Tongue (tissue), 2 donors: ENCODE measurements around the gene KRTAP1-5. TPM values are rescaled to one million over a fixed set of nuclear protein-coding genes. Genes with fewer than 3 reads are reported as not detected.
A peak's percentile ranks its signal among the peaks of the same experiment; 100 is the strongest.
"Not testable (repeated sequence)": the region's sequence is repeated elsewhere in the genome, so short reads cannot be mapped to it uniquely, and the experiment has no call there.

Source experiments
- DNase-seq: peaks from one replicate; pipeline ENCODE4 v3.0.0-alpha.2; 2015
- total RNA-seq: library from RNA; depleted of rRNA; stranded (reverse); fragments of >200 nt; gene quantifications from one replicate; pipeline ENCODE4 v1.2.3, GENCODE V29; 2014

Gene KRTAP1-5
- total RNA-seq, 1 donor from 2014 or later = not detected

DNA sequence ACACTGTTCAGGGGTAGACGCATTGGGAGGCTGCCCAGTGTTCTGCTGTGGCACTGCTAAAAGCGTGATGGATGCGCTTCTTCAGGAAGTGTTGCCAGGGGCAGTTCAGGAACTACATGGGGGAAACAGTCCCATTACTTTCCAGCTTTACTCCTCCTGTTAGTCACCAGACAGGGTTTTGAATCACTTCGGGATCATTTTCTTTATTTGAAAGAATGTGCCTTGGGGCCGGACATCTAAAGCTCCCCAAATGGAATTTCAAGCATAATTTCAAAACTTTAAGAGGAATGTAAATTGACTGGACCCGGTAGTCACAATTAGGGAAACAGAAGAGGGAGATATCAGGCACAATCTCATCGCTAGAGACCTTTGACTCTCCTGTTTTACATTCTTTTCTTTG lies 21.4 kb upstream of the KRTAP1-5 start:
- DNase-seq = no peak

DNA sequence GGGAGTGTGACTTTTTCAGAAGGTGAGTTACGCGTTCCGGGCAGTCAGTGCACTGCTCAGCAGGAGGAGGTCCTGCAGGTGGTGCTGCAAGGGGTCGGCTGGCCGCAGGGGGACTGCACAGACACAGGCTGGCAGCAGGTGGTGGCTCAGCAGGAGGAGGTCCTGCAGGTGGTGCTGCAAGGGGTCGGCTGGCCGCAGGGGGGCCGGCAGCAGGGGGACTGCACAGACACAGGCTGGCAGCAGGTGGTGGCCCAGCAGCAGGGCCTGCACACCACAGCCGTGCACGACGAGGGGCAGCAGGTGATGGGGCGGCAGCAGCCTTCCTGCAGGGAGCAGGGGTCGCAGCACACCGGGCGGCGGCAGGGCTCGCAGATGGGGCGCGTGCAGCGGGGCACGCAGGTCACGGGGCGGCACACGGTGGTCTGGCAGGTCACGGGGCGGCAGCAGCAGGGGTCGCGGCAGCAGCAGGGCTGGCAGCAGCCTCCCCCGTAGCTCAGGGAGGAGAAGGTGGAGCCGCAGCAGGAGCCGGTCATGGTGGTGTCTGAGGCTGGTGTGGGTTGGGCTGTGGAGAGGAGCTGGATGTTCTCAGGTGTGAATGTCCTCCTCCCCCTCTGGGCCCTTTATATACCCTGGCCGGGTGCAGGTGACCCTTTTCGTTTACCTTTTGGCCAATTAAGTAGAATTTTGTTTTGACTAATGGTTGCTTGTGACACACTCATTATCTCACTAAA lies 19.9 kb upstream of the KRTAP1-5 start, which contains the start of gene KRTAP2-1:
KRTAP2-1 (minus strand) TSS at position 582 of the 731 bp plus-strand sequence; CDS start at position 533, 49 bp downstream.
- not testable (repeated sequence) for DNase-seq

DNA sequence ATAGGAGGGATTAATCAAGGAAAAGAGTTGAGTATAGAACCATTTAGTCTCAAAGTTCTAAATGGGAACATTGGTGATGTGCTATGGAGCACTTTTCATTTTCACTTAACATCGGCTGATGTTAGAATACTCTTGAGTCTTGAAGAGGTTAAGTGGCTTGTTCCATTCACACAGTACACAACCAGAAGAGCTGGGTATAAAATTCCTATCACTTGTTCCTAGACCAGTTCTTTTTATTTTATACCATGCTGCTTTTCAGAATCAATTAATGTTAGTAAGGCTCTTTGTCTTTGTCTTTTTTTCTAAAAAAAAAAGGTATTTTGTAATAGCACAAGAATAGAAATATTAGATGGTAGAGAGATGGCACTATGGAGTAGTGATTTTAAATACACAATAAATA lies 15.9 kb upstream of the KRTAP1-5 start:
- DNase-seq = no peak

DNA sequence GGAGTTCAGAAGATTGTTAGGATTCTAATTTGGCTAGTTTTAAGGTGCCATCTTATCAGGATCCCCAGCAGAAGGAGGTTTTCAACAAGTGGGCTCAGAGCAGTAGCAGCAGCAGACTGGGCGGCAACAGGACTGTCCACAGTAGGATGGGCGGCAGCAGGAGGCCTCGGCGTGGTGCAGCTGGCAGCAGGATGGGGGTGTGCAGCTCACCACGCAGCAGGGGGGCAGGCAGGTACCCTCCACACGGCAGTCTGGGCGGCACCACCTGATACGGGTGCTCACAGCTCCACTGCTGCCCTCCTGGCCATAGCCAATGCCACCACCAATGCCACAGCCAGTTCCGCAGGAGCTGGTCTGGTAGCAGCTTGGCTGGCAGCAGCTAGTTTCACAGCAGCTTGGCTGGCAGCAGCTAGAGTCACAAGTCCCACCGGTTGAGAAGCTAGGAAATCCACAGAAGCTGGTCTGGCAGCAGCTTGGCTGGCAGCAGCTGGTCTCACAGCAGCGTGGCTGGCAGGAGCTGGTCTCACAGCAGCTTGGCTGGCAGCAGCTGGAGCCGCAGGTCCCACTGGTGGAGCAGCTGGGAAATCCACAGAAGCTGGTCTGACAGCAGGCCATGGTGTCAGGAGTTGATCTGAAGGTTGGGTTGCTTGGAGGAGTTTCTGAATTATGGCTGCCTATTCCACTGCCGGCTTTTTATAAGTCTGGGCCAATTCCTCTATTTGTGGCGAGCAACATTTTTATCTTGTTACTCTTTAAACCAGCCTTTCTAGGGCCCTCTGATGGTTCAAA lies 14.0 kb upstream of the KRTAP1-5 start, which contains the start of gene KRTAP1-1:
KRTAP1-1 (minus strand) TSS at position 668 of the 789 bp plus-strand sequence; CDS start at position 615, 53 bp downstream.
- DNase-seq = peak; percentile 86

DNA sequence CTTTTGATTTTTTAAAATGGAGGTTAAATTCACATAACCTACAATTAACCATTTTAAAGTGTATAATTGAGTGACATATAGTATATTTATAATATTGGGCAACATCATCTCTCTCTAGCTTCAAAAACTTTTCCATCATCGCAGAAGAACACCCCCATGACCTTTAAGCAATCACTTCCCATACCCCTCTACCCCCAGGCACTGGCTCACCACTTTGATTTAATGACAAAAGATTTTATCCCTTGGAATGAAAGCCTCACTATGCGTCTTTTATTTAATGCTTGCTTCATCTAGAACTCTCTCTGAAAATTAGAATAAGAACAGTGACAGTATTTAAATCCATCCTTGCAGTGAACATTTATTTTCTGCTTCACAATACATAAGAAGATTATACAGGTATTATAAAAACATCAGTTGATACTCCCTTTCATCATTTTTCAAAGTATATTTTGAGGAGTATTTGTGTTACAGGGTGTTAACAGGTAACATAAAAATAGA lies 10.9 kb upstream of the KRTAP1-5 start:
- no peak for DNase-seq

DNA sequence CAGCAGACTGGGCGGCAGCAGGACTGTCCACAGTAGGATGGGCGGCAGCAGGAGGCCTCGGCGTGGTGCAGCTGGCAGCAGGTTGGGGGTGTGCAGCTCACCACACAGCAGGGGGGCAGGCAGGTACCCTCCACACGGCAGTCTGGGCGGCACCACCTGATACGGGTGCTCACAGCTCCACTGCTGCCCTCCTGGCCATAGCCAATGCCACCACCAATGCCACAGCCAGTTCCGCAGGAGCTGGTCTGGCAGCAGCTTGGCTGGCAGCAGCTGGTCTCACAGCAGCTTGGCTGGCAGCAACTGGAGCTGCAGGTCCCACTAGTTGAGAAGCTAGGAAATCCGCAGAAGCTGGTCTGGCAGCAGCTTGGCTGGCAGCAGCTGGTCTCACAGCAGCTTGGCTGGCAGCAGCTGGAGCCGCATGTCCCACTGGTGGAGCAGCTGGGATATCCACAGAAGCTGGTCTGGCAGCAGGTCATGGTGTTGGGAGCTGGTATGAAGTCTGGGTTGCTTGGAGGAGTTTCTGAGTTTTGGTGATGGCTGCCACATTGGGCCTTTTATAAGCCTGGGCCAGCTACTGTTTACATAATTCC lies 7.4 kb upstream of the KRTAP1-5 start, which contains the start of gene KRTAP1-3:
KRTAP1-3 (minus strand) TSS at position 529 of the 590 bp plus-strand sequence; CDS start at position 476, 53 bp downstream.
- DNase-seq = peak; percentile 74

DNA sequence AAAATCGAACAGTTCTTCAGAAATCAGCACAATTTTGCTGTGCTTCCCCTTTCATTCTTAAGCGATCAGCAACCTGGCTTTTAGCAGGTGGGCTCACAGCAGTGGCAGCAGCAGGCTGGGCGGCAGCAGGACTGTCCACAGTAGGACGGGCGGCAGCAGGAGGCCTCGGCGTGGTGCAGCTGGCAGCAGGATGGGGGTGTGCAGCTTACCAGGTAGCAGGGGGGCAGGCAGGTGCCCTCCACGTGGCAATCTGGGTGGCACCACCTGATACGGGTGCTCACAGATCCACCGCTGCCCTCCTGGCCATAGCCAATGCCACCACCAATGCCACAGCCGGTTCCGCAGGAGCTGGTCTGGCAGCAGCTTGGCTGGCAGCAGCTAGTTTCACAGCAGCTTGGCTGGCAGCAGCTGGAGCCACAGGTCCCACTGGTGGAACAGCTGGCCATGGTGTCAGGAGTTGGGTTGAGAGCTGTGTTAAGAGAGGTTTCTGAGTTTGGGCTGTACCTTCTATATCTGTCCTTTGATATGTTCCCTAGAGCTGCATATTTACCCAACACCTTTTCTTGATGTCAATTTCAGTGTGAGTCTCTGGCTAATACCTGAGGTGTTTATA lies 2.7 kb upstream of the KRTAP1-5 start, which contains the start of gene KRTAP1-4:
KRTAP1-4 (minus strand) TSS at position 563 of the 613 bp plus-strand sequence; CDS start at position 446, 117 bp downstream.
- DNase-seq = no peak

DNA sequence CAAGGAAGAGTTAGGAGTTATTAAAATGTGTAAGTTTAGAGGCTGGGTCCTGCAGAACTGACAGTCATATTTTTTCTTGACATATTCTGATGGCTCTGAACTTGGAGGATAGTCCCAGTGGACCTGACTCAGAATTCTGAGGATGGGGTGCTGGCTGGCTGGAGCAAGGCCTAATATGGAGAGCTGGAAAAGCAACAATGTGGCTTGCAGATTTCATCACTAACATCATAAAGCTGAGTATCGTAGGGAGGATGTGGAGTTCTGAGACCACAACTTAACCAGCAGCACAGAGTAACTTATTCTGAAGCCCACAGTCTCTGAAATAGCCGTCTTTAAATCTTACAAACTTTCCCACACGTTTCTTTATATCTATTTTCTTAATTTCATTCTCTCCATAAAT lies 2.3 kb downstream of the KRTAP1-5 start:
- no peak for DNase-seq

DNA sequence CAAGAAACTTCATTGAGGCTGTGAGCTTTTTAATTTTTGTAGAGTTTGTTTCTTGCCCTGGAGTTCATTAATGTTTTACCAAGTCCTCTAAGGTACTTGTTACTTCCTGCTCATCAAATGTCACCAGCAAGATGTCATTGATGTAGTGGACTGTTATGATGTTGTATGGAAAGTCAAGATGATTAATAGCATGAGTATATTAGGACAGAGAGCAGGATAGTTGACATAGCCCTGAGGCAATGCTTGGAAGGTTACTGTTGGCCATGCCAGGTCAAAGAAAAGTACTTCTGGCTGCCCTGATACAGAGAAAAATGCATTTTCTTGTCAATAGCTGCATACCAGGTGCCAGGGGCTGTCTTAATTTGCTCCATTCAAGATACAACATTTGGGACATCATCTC lies 6.7 kb downstream of the KRTAP1-5 start:
- DNase-seq = no peak

DNA sequence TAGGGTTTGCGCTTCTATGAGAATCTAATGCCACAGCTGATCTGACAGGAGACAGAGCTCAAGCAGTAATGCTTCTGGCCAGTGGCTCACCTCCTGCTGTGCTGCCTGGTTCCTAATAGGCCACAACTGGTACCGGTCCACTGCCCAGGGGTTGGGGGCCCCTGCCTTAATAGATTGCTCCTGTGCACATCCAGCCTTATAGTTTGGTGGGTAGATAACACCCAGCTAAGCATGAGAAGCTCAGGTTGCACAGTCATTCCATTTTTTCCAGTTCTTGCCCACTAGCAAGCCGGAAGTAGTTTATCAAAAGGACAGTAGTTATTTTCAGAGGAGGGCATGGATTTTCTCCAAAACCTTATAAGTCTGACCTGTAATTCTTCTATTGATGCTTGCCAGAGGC lies 7.6 kb downstream of the KRTAP1-5 start:
- no peak for DNase-seq

DNA sequence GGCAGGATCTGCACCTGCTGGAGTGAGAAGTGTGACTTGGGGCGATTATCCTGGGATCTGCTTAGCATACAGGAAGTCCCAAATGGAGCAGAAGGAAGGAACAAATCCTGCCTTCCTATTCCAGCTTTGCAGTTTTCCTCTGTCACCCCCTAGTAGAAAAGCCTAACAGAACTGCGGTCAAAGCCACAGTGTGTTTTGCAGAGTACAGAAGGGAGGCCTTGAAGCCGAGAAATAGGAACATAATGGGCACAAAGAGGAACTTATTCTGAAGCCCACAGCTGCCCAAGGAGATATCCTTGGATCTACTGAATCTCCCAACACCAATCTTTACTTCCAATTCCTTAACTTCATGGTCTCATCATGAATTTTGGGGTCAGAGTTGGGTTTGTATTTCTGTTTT lies 8.5 kb downstream of the KRTAP1-5 start:
- no peak for DNase-seq

DNA sequence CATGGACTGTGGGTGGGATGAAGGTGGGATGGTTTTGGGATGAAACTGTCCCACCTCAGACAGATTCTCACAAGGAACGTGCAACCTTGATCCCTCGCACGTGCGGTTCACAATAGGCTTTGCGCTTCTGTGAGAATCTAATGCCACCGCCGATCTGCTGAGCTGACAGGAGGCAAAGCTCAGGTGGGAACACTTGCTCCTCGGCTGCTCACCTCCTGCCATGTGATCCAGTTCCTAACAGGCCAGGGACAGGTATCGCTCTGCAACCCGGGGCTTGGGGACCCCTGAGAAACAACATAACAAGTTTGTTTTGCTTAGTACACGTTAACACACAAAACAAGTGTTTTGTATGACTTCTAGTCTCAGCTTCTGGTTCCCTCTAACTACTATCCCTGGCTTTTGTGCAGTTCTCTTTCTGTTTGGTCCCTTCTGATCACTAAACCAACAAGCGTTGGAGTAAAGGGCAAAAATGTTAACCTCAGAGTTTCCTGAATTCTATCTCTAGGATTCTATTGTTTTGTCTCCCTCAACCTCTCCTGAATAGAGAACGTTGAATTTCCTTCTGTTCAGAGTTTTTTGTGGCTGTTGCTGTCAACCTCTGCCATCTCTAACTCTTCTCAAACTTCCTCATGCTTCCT lies 10.3 kb downstream of the KRTAP1-5 start:
- DNase-seq = no peak

DNA sequence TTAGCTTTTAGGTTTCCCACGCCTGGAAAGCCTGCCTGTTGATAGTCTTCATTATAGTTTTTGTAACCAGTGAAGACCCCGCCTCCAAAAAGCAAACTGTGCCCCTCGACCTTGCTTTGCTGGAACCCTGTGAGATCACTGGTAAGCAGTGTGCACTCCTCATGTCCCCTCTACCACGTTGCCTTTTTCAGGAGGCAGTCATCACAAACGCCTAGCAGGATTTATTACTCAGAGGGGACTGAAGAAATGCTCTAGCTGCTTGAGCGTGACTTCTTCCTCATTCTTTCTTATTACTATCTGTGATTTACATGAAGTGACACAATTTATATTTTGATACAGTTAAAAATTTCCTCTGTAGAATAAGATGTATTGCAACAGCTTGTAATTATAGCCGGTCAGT lies 11.6 kb downstream of the KRTAP1-5 start:
- no peak for DNase-seq

DNA sequence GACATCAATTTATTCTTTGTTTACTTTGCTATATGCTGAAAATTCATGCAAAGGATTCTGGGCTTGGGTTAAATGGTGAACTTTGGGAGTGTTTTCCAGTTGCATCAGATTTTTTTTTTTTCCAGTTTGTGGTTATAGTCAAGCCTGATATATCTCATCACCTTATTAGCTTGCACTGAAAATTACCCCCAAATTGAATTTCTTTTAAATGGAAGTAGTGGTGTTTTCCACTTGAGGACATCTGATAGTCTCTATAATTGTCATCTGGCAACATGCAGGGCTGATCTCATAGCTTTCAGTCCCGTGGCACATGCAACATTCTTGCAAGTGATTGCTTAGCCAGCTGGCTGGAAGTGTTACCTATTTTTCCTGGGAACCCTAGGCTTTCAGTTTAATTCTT lies 13.4 kb downstream of the KRTAP1-5 start:
- DNase-seq = peak; percentile 73

DNA sequence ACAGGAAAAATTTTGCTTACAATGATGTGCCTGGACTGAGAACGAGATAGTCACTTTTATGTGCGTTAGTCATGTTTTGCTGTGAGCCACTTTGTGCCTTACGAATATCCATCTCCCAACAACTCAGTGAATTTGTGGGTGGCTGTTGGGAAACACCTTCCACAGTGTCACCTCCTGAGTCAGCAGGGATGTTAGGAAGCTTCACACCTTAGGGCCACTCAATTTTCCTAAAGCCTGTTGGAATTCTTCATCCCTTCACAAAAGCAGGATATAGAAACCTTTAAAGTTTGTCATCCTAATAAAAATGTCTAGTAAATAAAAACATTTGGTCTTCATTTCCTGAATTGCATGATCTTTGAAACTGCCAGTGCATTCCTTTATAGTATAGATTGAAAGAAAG lies 13.8 kb downstream of the KRTAP1-5 start:
- DNase-seq = no peak

DNA sequence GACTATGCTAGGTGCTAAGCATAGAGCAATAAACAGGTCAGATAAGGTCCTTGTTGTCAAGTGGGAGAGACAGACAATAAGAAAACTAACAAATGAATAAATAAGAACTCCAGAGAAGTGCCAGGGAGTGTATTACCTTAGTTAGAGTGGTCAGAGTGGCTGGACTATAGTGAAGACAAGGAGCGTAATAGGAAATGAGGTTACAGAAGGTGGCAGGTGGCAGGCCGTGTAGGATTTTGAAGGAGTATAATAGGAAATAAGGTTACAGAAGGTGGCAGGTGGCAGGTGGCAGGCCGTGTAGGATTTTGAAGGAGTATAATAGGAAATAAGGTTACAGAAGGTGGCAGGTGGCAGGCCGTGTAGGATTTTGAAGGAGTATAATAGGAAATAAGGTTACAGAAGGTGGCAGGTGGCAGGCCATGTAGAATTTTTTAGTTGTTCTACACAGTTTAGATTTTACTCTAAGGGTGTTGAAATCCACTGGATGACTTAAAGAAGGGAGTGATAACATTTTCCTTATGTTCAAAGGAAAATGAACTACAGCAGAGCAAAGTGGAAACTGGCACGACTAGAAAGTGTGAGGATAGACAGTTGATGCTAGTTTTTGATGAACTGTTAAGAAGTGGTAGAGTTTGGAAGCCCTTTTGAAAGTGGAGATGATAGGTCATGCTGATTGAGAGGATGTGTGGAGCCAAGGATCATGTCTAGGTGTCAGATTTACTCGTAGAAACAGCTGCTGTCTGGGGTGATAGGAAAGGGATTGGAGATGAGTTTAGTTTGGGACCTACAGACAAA lies 14.5 kb downstream of the KRTAP1-5 start:
- DNase-seq = peak; percentile 44

DNA sequence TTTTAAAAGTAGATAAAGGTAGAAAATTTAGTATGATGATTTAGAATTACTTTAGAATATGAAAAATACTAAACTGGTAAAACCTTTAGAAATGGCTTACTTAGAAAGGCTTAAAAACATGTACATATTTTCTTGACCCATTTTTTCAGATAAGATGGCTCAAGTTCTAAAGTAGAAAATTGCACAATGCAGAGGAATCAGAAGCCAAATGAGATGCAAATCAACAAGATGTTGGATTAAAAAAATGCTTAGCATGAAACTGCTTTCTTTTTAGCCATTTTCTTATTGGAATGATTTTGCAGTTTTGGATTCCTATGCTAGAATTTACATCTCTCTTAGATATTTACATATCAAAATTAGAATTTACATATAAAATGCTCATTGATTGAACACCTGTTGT lies 16.6 kb downstream of the KRTAP1-5 start:
- no peak for DNase-seq

DNA sequence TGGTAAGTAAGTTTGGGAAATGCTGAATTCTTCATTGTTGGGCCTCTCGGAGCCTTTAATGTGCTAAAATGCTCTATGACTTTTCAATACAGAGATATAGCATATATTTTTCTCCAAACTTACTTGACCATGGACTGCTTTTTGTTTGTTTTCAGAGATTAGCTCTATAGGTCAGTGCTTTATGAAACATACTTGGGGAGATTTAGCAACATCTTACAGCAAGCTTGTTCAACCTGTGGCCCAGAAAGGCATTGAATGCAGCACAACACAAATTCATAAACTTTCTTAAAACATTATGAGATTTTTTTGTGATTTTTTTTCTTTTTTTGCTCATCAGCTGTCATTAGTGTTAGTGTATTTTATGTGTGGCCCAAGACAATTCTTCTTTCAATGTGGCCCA lies 17.1 kb downstream of the KRTAP1-5 start:
- no peak for DNase-seq

DNA sequence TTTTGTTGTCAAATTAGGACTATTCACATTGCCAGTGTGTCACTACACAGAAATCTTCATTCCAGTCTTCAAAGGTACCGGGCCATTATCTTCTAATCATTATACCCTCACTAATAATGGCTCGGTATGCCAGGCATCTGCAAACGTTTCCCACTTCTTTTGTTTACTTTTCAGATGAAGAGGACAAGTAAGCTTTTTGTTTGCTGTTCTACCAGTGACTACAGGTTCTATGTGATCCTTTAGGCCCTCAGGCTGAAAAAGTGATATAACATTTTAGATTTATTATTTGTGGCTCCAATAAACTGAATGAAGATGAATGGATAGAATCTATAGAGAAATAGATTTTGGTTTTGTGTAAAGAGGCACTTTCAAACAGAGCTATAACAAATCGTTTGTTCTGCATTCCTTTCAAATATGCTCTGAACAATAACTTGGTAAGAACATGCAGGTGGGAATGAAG lies 17.7 kb downstream of the KRTAP1-5 start:
- DNase-seq = no peak

DNA sequence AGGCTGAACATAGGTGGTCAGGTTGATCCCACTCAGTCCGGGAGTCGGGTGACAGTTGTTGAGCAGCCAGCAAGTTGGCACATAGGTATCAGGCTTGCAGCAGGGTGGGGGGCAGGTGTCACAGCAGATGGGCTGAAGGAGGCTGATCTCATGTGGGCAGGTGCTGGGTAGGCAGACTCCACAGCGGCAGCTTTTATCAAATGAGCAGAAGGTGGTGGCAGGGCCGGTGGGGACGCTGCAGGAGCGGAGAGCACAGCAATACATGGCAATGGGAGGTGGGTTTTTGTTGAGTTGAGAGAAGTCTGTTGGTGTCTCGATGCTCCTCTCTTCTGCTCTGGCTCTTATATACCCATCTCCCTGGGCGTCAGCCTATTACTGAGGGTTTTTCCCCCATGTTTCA lies 18.2 kb downstream of the KRTAP1-5 start, which contains the start of gene KRTAP3-1:
KRTAP3-1 (minus strand) TSS at position 318 of the 400 bp plus-strand sequence; CDS start at position 264, 54 bp downstream.
- peak; percentile 16 for DNase-seq
